Heart left ventricle (tissue), 16 donors: Measurements from ENCODE around the gene OSTM1. TPM values are rescaled to one million over a fixed set of nuclear protein-coding genes. Genes with fewer than 3 reads are reported as not detected.

ENCODE experiments used
- ATAC-seq, 4 donors: fragments of 200-7000 bp; cut with Tn5 transposase; one replicate each; pipeline ENCODE4 v1.9.1; 2020 to 2022; ENCODE audit warnings: moderate library complexity in 4 of 4, mild to moderate bottlenecking in 3 of 4, moderate number of reproducible peaks in 1 of 4
- DNase-seq, 5 donors: peaks; one replicate each; pipeline ENCODE4 v3.0.0-alpha.2; 2020
- H3K27ac ChIP-seq, 12 donors: fragments of 200-600 bp; sonication (generic) in 4 of 12; one replicate each; pipeline versions ENCODE4 v1.5.0 to v1.8.0; 2016 to 2022; ENCODE audit warnings: mild to moderate bottlenecking in 2 of 12
- H3K27me3 ChIP-seq, 9 donors: fragments of 200-600 bp; sonication (generic) in 2 of 9; one replicate each; pipeline versions ENCODE4 v1.5.1 to v1.8.0; 2016 to 2022; ENCODE audit warnings: mild to moderate bottlenecking in 3 of 9
- H3K36me3 ChIP-seq, 9 donors: fragments of 200-600 bp; sonication (generic) in 2 of 9; one replicate each; pipeline versions ENCODE4 v1.5.0 to v1.8.0; 2018 to 2022; ENCODE audit warnings: mild to moderate bottlenecking in 2 of 9
- H3K4me1 ChIP-seq, 12 donors: fragments of 200-600 bp; sonication (generic) in 4 of 12; one replicate each; pipeline versions ENCODE4 v1.5.0 to v1.8.0; 2016 to 2022; ENCODE audit warnings: mild to moderate bottlenecking in 3 of 12
- H3K4me3 ChIP-seq, 12 donors: fragments of 200-600 bp; sonication (generic) in 4 of 12; one replicate each; pipeline versions ENCODE4 v1.5.0 to v1.8.0; 2017 to 2022; ENCODE audit warnings: mild to moderate bottlenecking in 9 of 12, moderate library complexity in 4 of 12
- H3K9me3 ChIP-seq, 12 donors: fragments of 200-600 bp; sonication (generic) in 4 of 12; one replicate each; pipeline versions ENCODE4 v1.5.0 to v1.8.0; 2016 to 2022; ENCODE audit warnings: mild to moderate bottlenecking in 1 of 12
- POLR2A ChIP-seq, 2 donors: fragments of 450-650 bp; IDR thresholded peaks; one replicate each; pipeline ENCODE4 v1.6.1; 2017; ENCODE audit warnings: antibody characterized with exemption in 2 of 2, mild to moderate bottlenecking in 2 of 2, moderate library complexity in 2 of 2
- WGBS, 4 donors: extraction: QIAGEN DNeasy Blood & Tissue Kit in 2 of 4; methylation state at CpG; one replicate each; pipeline versions ENCODE4 v1.1.5 to v1.1.7; 2013 to 2018; 5-methylcytosine and 5-hydroxymethylcytosine counted together
- intact Hi-C, 10 donors: fragments of 100-400 bp; cut with DNase I; formaldehyde crosslinking; loops; one replicate each; pipeline versions ENCODE4 v1.11.1 to v1.14.2; 2022
- polyA plus RNA-seq, 2 donors: library from polyadenylated mRNA; stranded (reverse); fragments of 200-250 nt; gene quantifications; one replicate each; pipeline ENCODE4 v1.2.3, GENCODE V29; 2013
- total RNA-seq, 9 donors: library from RNA; depleted of rRNA in 2 of 9; stranded (reverse); fragments of >200 nt in 2 of 9; fragmentation: NEBNext Ultra II Directional in 3 of 9; extraction: Animal tissue kit (Norgen Biotek cat#: 25700) in 3 of 9; gene quantifications; one replicate each; pipeline versions ENCODE4 v1.1.0 to v1.2.4, GENCODE V29; 2016 to 2023
- TF ChIP-seq, protein P1 (sequence below), 12 donors: fragments of 200-600 bp; sonication (generic) in 4 of 12; IDR thresholded peaks; one replicate each; pipeline versions ENCODE4 v1.5.0 to v1.8.0; 2018 to 2022; ENCODE audit warnings: antibody characterized with exemption in 12 of 12, mild to moderate bottlenecking in 5 of 12
- donor health status: ischemic (EF 13 %, LVEDD 7.1; RV severe dilation, severe dysfunction).
- donor health status: healthy with polysubstance abuse.
- donor health status: DM: no; HTN: yes; CAD: no.
- donor health status: DM: no; HTN: no; CAD: no.
- donor health status: ischemic (EF 25% LVEDD 6.9; RV normal size, moderate dysfunction).
- donor health status: ischemic (EF 25% LVEDD 5.7; RV mildly dilated, moderate dysfunction).
- donor health status: healthy.
- donor health status: DM: yes; HTN: yes; CAD: no.
- donor health status: ischemic (EF 35%, LVEDD 5.7; RV mildly dilated, moderate dysfunction).
- donor health status: nonischemic (EF 11% LVEDD 7.7; RV severe dilation, severe dysfunction).
- donor health status: DM: yes; HTN: yes; CAD: no.
- donor health status: PGD.
- donor health status: ischemic (EF 29% LVEDD 5.4; RV normal size, mild dysfunction).
- donor health status: nonischemic (EF 23%, LVEDD 6.1; RV moderate dilation, normal function).

The OSTM1 gene
- total and polyA plus RNA-seq, 11 donors, result 19.0 to 69.3 (median 45.2) TPM

GRCh38 chr6:108105571-108105970 is 31.0 kb upstream of the OSTM1 start:
- H3K4me3 ChIP-seq, result no peak overlapping the region
- no peak for DNase-seq
- no peaks in the 10 kb centered on the region for H3K36me3 ChIP-seq
- no peaks in the 10 kb centered on the region for H3K9me3 ChIP-seq
- ATAC-seq, result no peak
- 92 to 99% (median 94%) methylated on average over 1 of the region's 1 CpG for WGBS, 4 donors
- TF ChIP-seq POLR2A (IDR thresholded peaks at IDR 0.05), result no peak
- TF ChIP-seq, protein P1, sequence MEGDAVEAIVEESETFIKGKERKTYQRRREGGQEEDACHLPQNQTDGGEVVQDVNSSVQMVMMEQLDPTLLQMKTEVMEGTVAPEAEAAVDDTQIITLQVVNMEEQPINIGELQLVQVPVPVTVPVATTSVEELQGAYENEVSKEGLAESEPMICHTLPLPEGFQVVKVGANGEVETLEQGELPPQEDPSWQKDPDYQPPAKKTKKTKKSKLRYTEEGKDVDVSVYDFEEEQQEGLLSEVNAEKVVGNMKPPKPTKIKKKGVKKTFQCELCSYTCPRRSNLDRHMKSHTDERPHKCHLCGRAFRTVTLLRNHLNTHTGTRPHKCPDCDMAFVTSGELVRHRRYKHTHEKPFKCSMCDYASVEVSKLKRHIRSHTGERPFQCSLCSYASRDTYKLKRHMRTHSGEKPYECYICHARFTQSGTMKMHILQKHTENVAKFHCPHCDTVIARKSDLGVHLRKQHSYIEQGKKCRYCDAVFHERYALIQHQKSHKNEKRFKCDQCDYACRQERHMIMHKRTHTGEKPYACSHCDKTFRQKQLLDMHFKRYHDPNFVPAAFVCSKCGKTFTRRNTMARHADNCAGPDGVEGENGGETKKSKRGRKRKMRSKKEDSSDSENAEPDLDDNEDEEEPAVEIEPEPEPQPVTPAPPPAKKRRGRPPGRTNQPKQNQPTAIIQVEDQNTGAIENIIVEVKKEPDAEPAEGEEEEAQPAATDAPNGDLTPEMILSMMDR (IDR thresholded peaks at IDR 0.05), result no peak
- no peaks in the 10 kb centered on the region for H3K4me1 ChIP-seq
- H3K27ac ChIP-seq, result no peak overlapping the region
- intact Hi-C loops, result no loop called here
- peaks cover 0 to 18% (median 7%) of the 10 kb centered on the region in 9 donors for H3K27me3 ChIP-seq

- ATAC-seq, result no peak
- H3K4me3 ChIP-seq, result no peak overlapping the region
These were observed 28.4 kb upstream of the OSTM1 start for GRCh38 chr6:108102965-108103364.

DNA sequence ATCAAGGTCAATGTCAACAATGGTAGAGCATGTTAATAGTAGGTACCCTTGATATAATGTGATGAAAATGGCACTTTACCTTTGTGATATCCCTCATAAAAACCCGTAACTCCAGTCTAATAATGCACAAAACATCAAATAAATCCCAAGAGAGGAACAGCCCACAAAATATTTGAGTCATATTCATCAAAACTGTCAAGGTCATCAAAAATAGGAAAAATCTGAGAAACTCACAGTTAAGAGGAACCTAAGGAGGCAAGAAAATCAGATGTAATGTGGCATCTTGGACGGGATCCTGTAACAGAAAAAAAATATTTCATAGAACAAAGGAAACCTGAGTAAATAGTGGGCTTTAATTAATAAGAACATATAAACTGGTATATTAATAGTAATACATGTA is 25.5 kb upstream of the OSTM1 start:
- intact Hi-C loops, result no loop called here
- TF ChIP-seq, protein P1 (IDR thresholded peaks at IDR 0.05), result no peak
- TF ChIP-seq POLR2A (IDR thresholded peaks at IDR 0.05), result no peak
- WGBS, 4 donors, result 84 to 90% (median 86%) methylated on average over 2 of the region's 2 CpGs

More at GRCh38 chr6:108102965-108103364, 28.4 kb upstream of the OSTM1 start:
- 67 to 78% (median 71%) methylated on average over 3 of the region's 3 CpGs for WGBS, 4 donors
- DNase-seq, result no peak
- intact Hi-C loops, result no loop called here
- H3K36me3 ChIP-seq, result no peaks in the 10 kb centered on the region
- no peaks in the 10 kb centered on the region for H3K4me1 ChIP-seq
- no peaks in the 10 kb centered on the region for H3K9me3 ChIP-seq
- peaks cover 0 to 25% (median 5%) of the 10 kb centered on the region in 9 donors for H3K27me3 ChIP-seq
- TF ChIP-seq POLR2A (IDR thresholded peaks at IDR 0.05), result no peak
- TF ChIP-seq, protein P1 (IDR thresholded peaks at IDR 0.05), result no peak
- H3K27ac ChIP-seq, result no peak overlapping the region

GRCh38 chr6:108097882-108098281 is 23.3 kb upstream of the OSTM1 start:
- no peak for TF ChIP-seq POLR2A (IDR thresholded peaks at IDR 0.05)
- TF ChIP-seq, protein P1 (IDR thresholded peaks at IDR 0.05), result no peak
- Histone ChIP-seq H3K4me1 (no peaks in the 10 kb centered on the region), H3K27me3 (peaks cover 0 to 54% (median 5%) of the 10 kb centered on the region in 9 donors), H3K4me3 (no peak overlapping the region), H3K9me3 (no peaks in the 10 kb centered on the region), H3K36me3 (no peaks in the 10 kb centered on the region), H3K27ac (no peak overlapping the region)
- DNase-seq (no peak), ATAC-seq (no peak)
- WGBS, 4 donors, result 94 to 100% (median 96%) methylated on average over 1 of the region's 1 CpG
- intact Hi-C loops, result no loop called here

More for the DNA sequence above, 25.5 kb upstream of the OSTM1 start:
- H3K27ac ChIP-seq, result no peak overlapping the region
- H3K9me3 ChIP-seq, result no peaks in the 10 kb centered on the region
- no peak overlapping the region for H3K4me3 ChIP-seq
- H3K27me3 ChIP-seq, result peaks cover 0 to 33% (median 5%) of the 10 kb centered on the region in 9 donors
- DNase-seq, result no peak
- ATAC-seq, result no peak
- H3K36me3 ChIP-seq, result no peaks in the 10 kb centered on the region
- no peaks in the 10 kb centered on the region for H3K4me1 ChIP-seq
